ENCODE data around the gene PI4KB.
"Not testable (repeated sequence)": the region's sequence is repeated elsewhere in the genome, so short reads cannot be mapped to it uniquely, and the experiment has no call there.

The PI4KB gene

DNA sequence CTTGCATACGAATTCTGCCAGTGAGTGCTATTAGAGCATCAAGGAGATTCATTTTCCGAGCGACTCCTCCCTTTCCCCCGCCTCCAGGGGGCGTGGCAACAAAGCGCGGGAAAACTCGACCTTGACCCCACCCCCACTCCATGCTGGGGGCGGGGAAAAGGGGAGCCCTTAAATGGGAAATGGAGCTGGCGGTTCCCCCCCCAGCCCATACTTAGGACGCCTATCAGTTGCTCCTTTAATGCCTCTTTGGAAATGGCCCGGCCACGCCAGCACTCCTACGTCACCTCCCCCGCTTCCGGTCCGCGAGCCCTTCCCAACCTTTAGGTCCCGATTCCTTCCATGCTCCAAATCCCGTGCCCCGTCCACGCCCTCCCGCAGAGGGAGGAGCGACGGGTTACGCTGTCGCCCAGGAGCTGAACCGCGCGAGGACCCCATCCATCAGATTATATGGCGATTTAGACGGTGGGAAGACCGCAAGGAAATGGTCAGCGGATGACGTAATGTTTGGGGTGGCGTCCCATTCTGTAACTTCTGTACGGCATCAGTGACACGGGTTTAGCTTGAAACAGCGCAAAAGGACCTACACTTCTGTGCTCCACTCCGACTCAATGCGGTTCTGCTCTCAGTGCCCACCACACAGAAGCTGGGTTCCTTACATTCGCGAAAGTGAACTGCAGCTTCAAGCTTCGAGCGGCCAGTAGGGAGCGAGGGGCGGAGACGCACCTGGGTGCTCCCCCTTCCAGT lies 45.8 kb downstream of the PI4KB start:
- peak; percentile 87 for DNase-seq (ENCODE audit: low read depth)

DNA sequence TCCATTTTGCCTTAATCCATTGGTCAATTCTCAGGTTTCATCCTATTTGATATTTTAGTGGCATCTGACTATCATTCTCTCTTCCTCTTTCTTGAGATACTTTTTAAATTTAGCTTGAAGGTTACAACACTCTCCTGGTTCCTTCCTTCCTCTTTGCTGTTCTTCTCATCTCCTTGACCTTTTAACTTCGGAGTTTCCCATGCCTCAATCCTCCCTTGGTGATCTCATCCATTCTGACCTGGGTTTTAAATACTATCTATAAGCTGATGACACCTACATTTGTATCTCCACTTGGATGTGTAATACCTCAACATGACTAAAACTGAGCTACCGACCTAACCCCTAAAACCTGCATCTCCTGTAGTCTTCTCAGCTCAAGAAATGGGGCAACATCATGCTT lies 50.0 kb downstream of the PI4KB start:
- no peak for DNase-seq (ENCODE audit: low read depth)

DNA sequence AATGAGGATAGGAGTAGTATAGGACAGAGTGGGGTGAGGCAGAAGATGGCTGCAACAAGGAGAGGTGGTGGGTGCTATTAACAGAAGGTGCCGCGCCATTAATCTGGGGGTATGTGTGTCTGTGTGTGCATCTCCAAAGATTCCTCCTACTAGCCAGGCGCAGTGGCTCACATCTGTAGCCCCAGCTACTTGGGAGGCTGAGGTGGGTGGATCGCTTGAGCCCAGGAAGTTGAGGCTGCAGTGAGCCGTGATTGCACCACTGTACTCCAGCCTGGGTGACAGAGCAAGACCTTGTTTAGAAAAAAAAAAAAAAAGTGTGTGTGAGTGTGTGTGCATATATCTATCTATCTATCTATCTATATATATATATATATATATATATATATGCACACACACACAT lies 51.9 kb downstream of the PI4KB start:
- DNase-seq (ENCODE audit: low read depth), result not testable (repeated sequence)

DNA sequence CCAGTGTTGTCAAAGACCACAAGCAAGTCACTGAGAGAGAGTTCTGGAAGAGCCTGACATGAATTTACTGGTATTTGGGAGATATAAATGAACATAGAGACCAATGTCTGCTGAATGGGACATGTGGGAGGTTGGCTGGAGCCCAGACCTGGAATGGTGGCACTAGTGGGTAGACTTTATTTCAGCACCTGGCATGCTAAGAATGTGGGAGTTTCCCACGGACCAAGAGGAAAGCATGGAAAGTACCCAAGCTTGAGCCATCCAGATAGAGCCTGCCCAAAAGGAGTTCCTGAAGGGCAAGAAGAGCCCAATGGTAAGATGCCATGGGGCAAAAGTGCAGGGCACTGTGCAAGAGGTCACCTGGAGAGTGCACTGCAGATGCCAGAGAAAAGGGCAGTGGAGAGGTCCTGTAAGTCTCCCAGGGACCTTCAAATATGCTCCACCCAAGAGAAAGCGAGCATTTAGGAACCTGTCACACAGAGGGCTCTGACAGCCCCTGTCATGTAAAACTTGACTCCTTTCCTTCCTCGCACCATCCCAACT lies 53.2 kb downstream of the PI4KB start:
- DNase-seq (ENCODE audit: low read depth), result no peak

DNA sequence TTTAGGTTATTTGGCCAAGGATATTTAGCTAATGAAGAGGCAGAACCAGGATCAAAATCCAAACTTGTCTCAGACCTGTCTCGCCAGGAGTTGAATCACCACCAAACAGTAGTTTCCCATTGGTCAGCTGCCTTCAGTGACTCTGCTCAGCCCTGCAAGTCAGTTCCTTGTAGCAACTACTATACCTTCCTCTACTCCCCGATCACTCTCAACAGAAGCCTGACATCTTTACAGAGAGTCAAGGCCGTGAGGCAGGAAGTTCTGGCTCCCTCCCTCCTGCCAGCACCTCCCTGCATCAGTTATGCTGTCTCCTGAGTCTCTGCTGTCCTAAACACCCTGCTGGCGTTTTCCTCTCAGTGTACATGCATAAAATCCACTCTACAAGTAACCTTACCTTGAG lies 59.5 kb downstream of the PI4KB start:
- no peak for DNase-seq (ENCODE audit: low read depth)

DNA sequence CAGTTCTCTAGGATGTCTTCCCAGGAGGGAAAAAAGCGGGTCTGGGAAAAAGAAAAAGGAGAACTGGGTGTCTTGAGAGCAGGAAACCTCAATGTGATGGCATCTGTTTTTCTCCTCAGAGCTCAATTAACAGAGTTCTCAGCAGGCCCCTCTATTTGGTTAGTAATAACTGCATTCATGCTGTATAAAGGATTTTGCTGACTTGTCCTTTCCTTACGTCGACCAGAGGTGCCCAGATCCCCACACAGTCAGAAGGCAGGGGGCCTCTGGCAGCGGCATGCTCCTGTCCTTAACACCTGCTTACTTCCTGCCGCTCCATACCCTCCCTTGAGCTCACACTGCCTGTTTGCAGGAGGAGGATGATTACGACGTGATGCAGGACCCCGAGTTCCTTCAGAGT lies 60.4 kb downstream of the PI4KB start:
- DNase-seq (ENCODE audit: low read depth), result no peak

DNA sequence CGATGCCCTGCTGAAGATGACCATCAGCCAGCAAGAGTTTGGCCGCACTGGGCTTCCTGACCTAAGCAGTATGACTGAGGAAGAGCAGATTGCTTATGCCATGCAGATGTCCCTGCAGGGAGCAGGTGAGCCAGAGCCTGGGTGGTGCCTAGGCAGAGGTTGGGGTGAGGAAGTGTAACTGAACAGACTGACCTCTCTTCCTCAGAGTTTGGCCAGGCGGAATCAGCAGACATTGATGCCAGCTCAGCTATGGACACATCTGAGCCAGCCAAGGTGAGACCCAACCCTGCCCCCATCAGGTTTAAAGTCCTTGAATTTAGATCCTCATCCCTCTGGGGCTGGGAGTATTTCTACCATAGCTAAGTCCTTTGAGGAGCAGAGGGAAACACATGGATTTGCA lies 60.9 kb downstream of the PI4KB start:
- DNase-seq (ENCODE audit: low read depth), result no peak

DNA sequence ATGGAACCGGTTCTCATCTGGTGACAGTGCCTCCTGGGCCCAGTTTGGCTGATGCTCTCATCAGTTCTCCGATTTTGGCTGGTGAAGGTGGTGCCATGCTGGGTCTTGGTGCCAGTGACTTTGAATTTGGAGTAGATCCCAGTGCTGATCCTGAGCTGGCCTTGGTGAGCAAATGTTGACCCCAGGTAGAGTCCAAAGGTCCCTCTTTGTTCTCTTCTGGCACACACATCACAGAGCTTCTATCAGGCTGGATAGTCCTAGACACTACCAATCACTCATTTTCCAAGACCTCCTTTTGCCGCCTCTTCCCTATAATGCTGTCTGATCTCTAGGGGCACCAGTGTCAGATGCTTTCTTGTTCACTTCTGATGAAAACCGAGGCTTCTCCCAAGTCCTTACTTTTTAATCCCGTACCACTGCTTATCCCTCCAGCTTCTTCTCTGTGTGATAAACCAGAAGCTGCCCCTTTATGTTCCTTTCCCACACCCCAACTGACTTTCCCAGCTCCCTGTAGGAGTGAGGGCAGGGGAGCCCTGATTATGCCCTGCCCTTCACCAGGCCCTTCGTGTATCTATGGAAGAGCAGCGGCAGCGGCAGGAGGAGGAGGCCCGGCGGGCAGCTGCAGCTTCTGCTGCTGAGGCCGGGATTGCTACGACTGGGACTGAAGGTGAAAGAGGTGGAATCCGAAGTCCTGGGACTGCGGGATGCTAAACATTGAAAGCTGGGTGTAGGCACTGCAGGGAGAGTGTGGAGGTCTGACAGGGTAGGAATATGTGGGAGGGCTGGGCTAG lies 61.6 kb downstream of the PI4KB start:
- DNase-seq (ENCODE audit: low read depth), result no peak

DNA sequence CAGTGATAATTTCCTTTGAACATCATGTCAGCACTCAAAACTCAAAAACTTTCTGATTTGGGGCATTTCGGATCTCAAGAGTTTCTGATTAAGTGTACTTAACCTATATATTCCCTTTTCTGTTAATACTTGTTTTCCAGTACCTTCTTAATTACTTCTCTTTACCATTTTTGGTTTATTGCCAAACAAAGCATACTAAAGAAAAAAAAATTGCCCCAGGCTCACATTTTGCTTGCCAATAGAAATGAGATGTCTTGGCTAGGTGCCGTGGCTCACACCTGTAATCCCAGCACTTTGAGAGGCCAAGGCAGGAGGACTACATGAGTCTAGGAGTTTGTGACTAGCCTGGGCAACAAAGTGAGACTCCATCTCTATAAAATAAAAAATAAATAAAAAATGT lies 67.9 kb downstream of the PI4KB start:
- no peak for DNase-seq (ENCODE audit: low read depth)

DNA sequence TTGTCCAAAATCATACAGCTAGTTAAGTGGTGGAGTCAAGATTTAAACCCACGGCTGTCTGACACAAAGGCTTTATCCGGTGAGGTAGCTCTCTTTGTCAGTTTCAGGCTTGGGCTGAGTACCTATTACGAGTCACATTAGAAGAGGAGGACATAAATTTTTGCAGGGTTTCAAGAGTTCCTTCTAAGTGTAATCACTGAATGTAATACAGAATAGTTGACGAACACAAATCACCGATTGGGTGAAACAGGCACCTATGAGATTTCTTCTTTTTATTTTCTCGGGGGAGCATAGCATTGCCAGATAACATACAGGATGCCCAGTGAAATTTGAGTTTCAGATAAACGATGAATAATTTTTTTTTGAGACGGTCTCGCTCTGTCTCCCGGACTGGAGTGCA lies 71.8 kb downstream of the PI4KB start:
- no peak for DNase-seq (ENCODE audit: low read depth)

DNA sequence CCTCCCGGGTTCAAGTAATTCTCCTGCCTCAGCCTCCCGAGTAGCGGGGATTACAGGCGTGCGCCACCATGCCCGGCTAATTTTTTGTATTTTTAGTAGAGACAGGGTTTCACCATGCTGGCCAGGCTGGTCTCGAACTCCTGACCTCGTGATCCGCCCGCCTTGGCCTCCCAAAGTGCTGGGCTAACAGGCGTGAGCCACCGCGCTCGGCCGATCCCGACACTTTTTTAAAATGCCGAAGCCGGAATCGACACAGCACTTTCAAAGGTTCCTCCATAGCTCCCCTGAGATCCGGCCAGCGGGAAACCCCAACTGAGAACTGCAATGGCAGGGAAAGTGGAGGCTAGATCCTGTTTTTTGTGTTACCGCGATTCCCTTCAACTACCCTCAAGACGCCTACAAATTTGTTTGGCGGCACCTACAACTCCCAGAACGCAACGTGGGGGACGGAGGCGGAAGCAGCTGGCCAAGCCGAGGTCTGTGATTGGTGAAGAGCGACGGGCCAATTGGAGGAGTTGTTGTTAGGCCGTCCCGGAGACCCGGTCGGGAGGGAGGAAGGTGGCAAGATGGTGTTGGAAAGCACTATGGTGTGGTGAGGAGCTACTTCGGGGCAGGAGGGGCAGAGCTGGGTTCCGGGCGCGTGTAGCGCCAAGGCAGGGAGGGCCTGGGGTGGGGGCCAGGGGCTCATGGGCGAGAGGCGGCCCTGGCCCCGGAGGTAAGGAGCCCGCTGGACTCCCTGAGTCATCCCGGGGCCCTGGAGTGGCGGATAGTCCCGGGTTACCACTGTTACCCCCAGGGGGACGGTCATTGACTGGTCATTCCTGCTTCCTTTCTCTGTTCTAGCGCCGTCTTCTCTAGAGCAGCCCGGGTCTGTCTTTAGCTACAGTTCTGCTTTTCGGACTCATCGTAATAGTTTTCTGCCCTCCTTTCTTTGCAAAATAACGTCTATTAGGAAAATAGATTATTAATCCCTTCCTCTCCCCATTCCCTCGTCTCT lies 72.7 kb downstream of the PI4KB start, which contains the start of gene PSMD4:
TSS of gene PSMD4 (plus strand) at position 518 of the 997 bp plus-strand sequence. CDS start at position 567, 49 bp downstream.
- DNase-seq (ENCODE audit: low read depth), result peak; percentile 88

DNA sequence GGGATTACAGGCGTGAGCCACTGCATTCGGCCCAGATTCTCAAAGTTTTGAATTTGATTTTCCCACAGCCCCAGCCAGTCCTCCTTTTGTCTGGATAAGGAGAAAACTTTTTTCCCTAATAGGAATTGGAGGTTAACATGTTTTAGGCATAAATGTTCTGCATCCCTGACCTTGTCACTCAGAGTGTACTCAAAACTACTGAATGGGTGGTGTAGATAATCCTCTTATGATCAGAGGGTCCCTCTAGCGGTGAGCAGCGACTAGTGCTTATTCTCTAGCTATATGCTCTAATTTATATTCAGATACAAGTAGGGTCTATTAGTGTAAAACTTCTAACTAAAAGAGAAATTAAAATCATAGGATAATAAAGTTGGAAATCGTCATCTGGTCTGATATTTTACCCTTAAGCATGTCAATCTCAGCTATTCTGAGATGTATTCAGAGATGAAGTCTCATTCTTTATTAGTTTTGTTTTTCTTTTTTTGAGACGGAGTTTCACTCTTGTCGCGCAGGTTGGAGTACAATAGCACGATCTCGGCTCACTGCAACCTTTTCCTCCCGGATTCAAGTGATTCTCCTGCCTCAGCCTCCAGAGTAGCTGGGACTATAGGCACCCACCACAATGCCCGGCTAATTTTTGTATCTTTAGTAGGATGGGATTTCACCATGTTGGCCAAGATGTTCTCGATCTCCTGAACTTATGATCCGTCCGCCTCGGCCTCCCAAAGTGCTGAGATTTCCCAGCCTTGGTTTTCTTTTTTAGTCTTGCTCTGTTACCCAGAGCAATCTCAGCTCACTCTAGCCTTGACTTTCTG lies 75.4 kb downstream of the PI4KB start:
- peak; percentile 23 for DNase-seq (ENCODE audit: low read depth)

DNA sequence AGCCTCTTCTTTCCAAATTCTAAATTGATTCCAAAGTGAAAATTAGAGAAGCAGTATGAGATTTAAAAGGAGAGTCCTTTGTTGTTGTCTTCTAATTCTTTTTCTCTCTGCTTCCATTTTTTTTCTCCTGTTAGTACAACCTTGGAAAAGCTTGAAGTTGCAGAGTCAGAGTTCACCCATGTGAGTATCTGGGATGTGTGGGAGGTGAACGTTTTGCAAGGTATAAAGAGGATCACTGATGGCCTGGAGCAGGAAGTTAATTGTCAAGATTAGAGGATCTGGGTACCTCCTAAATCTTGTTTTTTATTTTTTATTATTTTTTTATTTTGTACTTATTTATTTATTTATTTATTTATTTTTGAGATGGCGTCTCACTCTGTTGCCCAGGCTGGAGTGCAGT lies 80.4 kb downstream of the PI4KB start:
- no peak for DNase-seq (ENCODE audit: low read depth)

DNA sequence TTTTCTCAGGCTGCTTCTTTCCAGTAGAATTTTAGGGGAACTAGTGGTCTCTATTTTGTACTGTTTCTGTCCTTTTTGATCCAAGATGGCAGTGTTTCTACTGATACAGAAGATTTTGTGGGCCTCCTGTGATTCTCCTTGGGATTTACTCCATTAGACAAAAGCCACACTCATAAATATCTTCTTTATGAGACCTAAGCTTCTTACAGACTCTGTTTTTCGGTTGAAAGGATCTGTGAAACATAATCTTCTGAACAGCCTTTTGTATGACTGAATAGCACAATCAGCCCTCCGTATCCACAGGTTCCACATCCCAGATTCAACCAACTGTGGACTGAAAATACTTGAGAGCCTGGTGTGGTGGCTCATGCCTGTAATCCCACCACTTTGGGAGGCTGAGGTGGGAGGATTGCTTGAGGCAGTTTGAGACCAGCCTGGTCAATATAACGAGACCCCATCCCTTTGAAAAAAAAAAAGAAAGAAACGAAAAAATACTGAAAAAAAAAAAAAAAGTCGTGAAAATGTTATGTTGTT lies 83.5 kb downstream of the PI4KB start:
- DNase-seq (ENCODE audit: low read depth), result no peak

DNA sequence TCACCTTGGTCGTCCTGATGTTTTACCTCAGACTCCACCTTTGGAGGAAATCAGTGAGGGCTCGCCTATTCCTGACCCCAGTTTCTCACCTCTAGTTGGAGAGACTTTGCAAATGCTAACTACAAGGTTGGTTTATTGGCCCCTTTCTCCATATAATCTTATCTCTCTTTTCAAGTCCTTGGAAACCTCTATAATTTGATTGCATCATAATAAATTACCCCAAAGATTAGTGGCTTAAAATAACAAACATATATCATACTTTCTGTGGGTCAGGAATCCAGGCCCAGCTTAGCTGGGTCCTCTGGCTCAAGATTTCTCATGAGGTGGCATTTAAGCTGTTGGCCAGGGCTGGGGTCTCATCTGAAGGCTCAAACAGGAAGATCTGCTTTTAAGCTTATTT lies 84.8 kb downstream of the PI4KB start:
- DNase-seq (ENCODE audit: low read depth), result no peak

Data from T-helper 22 cell (primary cell).